ENCODE measurements around the gene KCNK17. TPM values are rescaled to one million over a fixed set of nuclear protein-coding genes. Genes with fewer than 3 reads are reported as not detected.

The KCNK17 gene
- total RNA-seq, result 1 to 10 TPM; 2.6 to 6.0 TPM
- 1 to 10 TPM; 2.9 to 4.0 TPM for polyA plus RNA-seq
- long read RNA-seq, donor 1, transcript KCNK17-201 (5 exons, 1,658 nt), result major isoform, 8 of 8 reads
- long read RNA-seq, donor 1, partial matches to known transcripts, result 0 of 8 reads
- long read RNA-seq, donor 1, other reads (novel, unspliced or antisense), result 0 of 8 reads
- long read RNA-seq, donor 2, partial matches to known transcripts, result 0 of 1 reads
- long read RNA-seq, donor 2, other reads (novel, unspliced or antisense), result 0 of 1 reads
- long read RNA-seq, donor 3, transcript KCNK17-201 (5 exons, 1,658 nt), result major isoform, 9 of 24 reads
- long read RNA-seq, donor 3, partial matches to known transcripts, result 15 of 24 reads
- long read RNA-seq, donor 3, other reads (novel, unspliced or antisense), result 0 of 24 reads
- long read RNA-seq, donor 4, result 0 reads
- long read RNA-seq, donor 5, transcript KCNK17-201 (5 exons, 1,658 nt), result major isoform, 11 of 11 reads
- long read RNA-seq, donor 5, partial matches to known transcripts, result 0 of 11 reads
- long read RNA-seq, donor 5, other reads (novel, unspliced or antisense), result 0 of 11 reads

GRCh38 chr6:39314273-39314795, at the start of gene KCNK17:
KCNK17 (minus strand) TSS chr6:39314419; CDS start chr6:39314320, 99 bp downstream.
- peak within 1 kb of the TSS; percentile 40 for H3K4me3 ChIP-seq
- H3K4me1 ChIP-seq (ENCODE audit: control insufficient read depth in 5 of 5, insufficient read depth in 5 of 5, low read length in 5 of 5), result peaks cover 0 to 19% (median 0%) of the 10 kb centered on the region in 5 donors
- no peak within 1 kb of the TSS for H3K9ac ChIP-seq (ENCODE audit: insufficient read depth in 1 of 2, low read length in 2 of 2)
- no peak within 1 kb of the TSS for H3K27ac ChIP-seq (ENCODE audit: low read depth in 1 of 2, low read length in 1 of 2)
- peaks cover 0 to 33% (median 3%) of the 10 kb centered on the region in 3 donors for H3K27me3 ChIP-seq (ENCODE audit: control insufficient read depth in 3 of 3, insufficient read depth in 3 of 3, low read length in 2 of 3)
- peak in 1 of 3 donors; percentile 24 for DNase-seq
- no peak for ATAC-seq (ENCODE audit: insufficient read depth, low FRiP score)
- no peaks in the 10 kb centered on the region for H3K36me3 ChIP-seq (ENCODE audit: control insufficient read depth in 4 of 4, insufficient read depth in 4 of 4, low read length in 4 of 4)
- no peak for TF ChIP-seq CTCF (IDR thresholded peaks at IDR 0.05; ENCODE audit: control extremely low read depth, extremely low read depth)
- 4 to 13% methylated on average over 24 to 27 of the region's 28 CpGs for WGBS, 2 donors
- H3K9me3 ChIP-seq (ENCODE audit: control insufficient read depth in 4 of 4, insufficient read depth in 3 of 4, low read length in 3 of 4), result peaks cover 0 to 5% (median 0%) of the 10 kb centered on the region in 4 donors

GRCh38 chr6:39363280-39363679, 49.1 kb upstream of the KCNK17 start:
- ATAC-seq (ENCODE audit: insufficient read depth, low FRiP score) (no peak), DNase-seq (no peak)
- Histone ChIP-seq H3K4me1 (ENCODE audit: control insufficient read depth in 5 of 5, insufficient read depth in 5 of 5, low read length in 5 of 5) (peaks cover 0 to 29% (median 5%) of the 10 kb centered on the region in 5 donors), H3K27ac (ENCODE audit: low read depth in 1 of 2, low read length in 1 of 2) (no peak overlapping the region), H3K36me3 (ENCODE audit: control insufficient read depth in 4 of 4, insufficient read depth in 4 of 4, low read length in 4 of 4) (no peaks in the 10 kb centered on the region), H3K4me3 (no peak overlapping the region), H3K9me3 (ENCODE audit: control insufficient read depth in 4 of 4, insufficient read depth in 3 of 4, low read length in 3 of 4) (no peaks in the 10 kb centered on the region), H3K27me3 (ENCODE audit: control insufficient read depth in 3 of 3, insufficient read depth in 3 of 3, low read length in 2 of 3) (no peaks in the 10 kb centered on the region), H3K9ac (ENCODE audit: insufficient read depth in 1 of 2, low read length in 2 of 2) (no peak overlapping the region)
- TF ChIP-seq CTCF (IDR thresholded peaks at IDR 0.05; ENCODE audit: control extremely low read depth, extremely low read depth), result no peak
- WGBS, 2 donors, result 90 to 94% methylated on average over 8 of the region's 8 CpGs

- H3K27me3 ChIP-seq (ENCODE audit: control insufficient read depth in 3 of 3, insufficient read depth in 3 of 3, low read length in 2 of 3), result no peaks in the 10 kb centered on the region
- no peaks in the 10 kb centered on the region for H3K9me3 ChIP-seq (ENCODE audit: control insufficient read depth in 4 of 4, insufficient read depth in 3 of 4, low read length in 3 of 4)
- H3K4me1 ChIP-seq (ENCODE audit: control insufficient read depth in 5 of 5, insufficient read depth in 5 of 5, low read length in 5 of 5), result peaks cover 0 to 29% (median 5%) of the 10 kb centered on the region in 5 donors
- no peak overlapping the region for H3K4me3 ChIP-seq
- no peaks in the 10 kb centered on the region for H3K36me3 ChIP-seq (ENCODE audit: control insufficient read depth in 4 of 4, insufficient read depth in 4 of 4, low read length in 4 of 4)
- DNase-seq (peak; percentile 53 to 69 (median 64)), ATAC-seq (ENCODE audit: insufficient read depth, low FRiP score) (no peak)
- 34 to 37% methylated on average over 3 of the region's 3 CpGs for WGBS, 2 donors
- no peak overlapping the region for H3K27ac ChIP-seq (ENCODE audit: low read depth in 1 of 2, low read length in 1 of 2)
- no peak for TF ChIP-seq CTCF (IDR thresholded peaks at IDR 0.05; ENCODE audit: control extremely low read depth, extremely low read depth)
- H3K9ac ChIP-seq (ENCODE audit: insufficient read depth in 1 of 2, low read length in 2 of 2), result no peak overlapping the region
These were observed 48.3 kb upstream of the KCNK17 start for GRCh38 chr6:39362487-39362865.

Data from lung (tissue), 16 donors.